Stimulated activated CD4-positive, alpha-beta T cell treated with anti-CD3 and anti-CD28 coated beads, Interleukin-1b, Interleukin-23, amount 100 ng/mL, for 4 hours (primary cell): ENCODE data around the gene SLC22A5.

ENCODE experiments used
- DNase-seq, 2 donors: peaks; one replicate each; pipeline ENCODE4 v3.0.0-alpha.2; 2020; ENCODE audit warnings: low read depth in 2 of 2

SLC22A5 gene

GRCh38 chr5:132365213-132365612 lies 4.3 kb upstream of the SLC22A5 start:
- no peak for DNase-seq

GRCh38 chr5:132368186-132368585 lies 1.3 kb upstream of the SLC22A5 start:
- no peak for DNase-seq

- no peak for DNase-seq
Observed at GRCh38 chr5:132369007-132369473, 470 bp upstream of the SLC22A5 start.

- DNase-seq, result no peak
Observed at GRCh38 chr5:132370181-132370970, 866 bp downstream of the SLC22A5 start.

- DNase-seq, result no peak
Observed at GRCh38 chr5:132370971-132371602, 1.6 kb downstream of the SLC22A5 start.

GRCh38 chr5:132371603-132371994 lies 2.1 kb downstream of the SLC22A5 start:
- no peak for DNase-seq

- DNase-seq, result no peak
Observed at GRCh38 chr5:132372127-132372526, 2.6 kb downstream of the SLC22A5 start.

- no peak for DNase-seq
Observed at GRCh38 chr5:132372542-132372941, 3.0 kb downstream of the SLC22A5 start.

GRCh38 chr5:132375957-132376356 lies 6.4 kb downstream of the SLC22A5 start:
- no peak for DNase-seq

- DNase-seq, result no peak
Observed at GRCh38 chr5:132376694-132377641, 7.5 kb downstream of the SLC22A5 start.

GRCh38 chr5:132377738-132378137 lies 8.2 kb downstream of the SLC22A5 start:
- DNase-seq, result no peak

GRCh38 chr5:132378580-132378979 lies 9.1 kb downstream of the SLC22A5 start:
- DNase-seq, result no peak

- no peak for DNase-seq
Observed at GRCh38 chr5:132380047-132380446, 10.5 kb downstream of the SLC22A5 start.

- DNase-seq, result no peak
Observed at GRCh38 chr5:132380741-132381140, 11.2 kb downstream of the SLC22A5 start.

- no peak for DNase-seq
Observed at GRCh38 chr5:132381614-132382013, 12.1 kb downstream of the SLC22A5 start.

GRCh38 chr5:132383261-132383660 lies 13.8 kb downstream of the SLC22A5 start:
- DNase-seq, result no peak

GRCh38 chr5:132383984-132384383 lies 14.5 kb downstream of the SLC22A5 start:
- DNase-seq, result no peak

- DNase-seq, result no peak
Observed at GRCh38 chr5:132384506-132385050, 15.1 kb downstream of the SLC22A5 start.

GRCh38 chr5:132385326-132386105 lies 16.0 kb downstream of the SLC22A5 start:
- peak; percentile 30 to 50 for DNase-seq

- peak; percentile 55 to 66 for DNase-seq
Observed at GRCh38 chr5:132386644-132387286, 17.3 kb downstream of the SLC22A5 start.
